Eye (tissue), 1 donor: Measurements from ENCODE around the gene GPR75.

Experiments used
- DNase-seq: peaks from one replicate; pipeline ENCODE4 v3.0.0-alpha.2; 2015

Gene GPR75

DNA sequence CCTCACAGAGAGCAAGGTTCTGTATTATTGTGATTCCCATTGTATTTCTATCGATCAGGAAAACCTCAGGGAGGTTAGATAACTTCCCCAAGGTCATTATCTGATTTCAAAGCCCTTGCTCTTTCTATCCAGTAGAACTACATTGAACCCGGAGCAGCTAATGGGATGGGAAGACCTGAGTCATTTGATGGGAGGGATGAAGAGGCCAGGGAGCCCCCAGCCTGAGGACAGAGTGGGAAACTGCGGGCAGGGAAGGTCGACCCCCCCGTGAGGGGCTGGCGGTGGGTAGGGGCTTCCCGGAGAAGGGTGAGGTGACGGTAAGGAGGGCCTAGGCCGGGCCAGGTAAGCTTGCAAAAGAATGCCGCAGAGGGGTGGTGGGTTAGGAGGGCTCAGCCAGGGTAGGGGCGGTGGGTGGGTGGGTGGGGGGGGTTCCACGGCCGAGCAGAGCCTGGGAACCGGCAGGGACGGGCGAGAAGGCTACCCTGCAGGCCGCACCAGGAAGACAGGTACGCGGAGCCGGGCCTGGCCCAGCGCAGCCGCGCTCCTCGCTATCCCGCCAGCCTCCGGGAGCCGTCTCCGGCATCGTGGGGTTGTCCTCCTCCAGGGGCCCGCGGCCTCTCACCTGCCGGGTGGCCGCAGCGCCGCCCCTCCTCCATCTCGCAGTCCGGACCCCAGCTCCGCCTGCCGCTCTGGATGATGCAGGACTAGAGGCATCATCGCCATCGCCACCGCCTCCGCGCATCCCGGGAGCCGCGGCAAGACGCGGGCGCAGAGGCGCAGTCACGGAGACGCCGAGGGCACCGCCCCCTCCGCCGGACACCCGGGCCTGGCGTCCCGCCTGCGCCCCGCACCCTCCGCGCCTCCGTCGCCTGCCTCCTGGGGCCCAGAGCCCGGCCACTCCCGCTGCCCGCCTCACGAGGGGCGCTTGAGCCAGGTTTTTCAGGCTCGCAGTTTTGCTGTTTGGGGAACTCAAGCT is at the start of gene GPR75:
Gene GPR75 (minus strand): TSS at position 762 of the 976 bp plus-strand sequence. CDS start 5,211 bp downstream, outside the sequence.
- peak; percentile 68 for DNase-seq

DNA sequence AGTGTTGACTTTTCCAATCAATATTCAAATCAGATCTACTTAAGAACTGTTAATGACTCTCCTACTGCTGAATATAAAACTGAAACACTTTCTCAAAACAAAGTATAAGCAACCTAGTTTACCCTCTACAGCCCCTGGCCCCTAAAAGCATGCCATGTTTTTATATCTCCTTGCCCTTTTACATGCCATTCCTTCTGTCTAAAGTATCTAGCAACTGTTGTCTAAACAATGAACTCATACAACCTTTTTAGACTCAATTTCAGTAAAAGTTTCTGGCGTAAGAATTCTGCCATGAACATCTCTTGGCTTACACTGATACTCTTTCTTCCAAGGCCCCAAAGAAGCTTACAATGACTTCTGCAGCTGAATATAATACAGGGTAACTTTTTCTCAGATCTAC is 47.8 kb upstream of the GPR75 start:
- DNase-seq: no peak

DNA sequence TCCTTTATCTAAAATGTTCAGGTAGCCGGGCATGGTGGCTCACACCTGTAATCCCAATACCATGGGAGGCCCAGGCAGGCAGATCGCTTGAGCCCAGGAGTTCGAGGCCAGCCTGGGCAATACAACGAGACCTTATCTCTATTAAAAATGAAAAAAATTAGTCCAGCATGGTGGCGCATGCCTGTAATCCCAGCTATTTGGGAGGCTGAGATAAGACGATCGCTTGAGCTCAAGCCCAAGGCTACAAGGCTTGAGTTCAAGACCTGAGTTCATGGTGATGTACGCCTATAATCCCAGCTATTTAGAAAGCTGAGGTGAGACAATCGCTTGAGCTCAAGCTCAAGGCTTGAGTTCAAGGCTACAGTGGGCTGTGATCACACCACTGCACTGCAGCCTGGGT is 45.6 kb upstream of the GPR75 start:
- no peak for DNase-seq

DNA sequence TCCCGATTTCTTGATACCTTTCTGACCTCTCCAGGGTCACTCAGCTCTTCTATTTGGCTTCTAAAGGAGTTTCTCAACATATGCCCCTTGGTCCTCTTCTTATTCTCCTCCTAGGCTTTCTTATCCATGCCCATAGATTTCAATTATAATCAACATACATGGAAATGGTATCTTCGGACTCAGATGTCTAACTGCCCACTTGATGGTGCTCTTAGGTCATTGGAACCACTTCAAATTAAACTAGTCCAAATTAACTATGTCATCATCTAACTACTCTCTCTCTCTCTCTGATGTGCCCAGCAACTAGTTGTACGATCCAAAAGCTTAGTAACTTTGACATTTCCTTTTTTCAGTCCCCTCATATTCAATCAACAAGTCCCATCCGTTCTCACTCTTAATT is 43.2 kb upstream of the GPR75 start:
- DNase-seq: no peak

DNA sequence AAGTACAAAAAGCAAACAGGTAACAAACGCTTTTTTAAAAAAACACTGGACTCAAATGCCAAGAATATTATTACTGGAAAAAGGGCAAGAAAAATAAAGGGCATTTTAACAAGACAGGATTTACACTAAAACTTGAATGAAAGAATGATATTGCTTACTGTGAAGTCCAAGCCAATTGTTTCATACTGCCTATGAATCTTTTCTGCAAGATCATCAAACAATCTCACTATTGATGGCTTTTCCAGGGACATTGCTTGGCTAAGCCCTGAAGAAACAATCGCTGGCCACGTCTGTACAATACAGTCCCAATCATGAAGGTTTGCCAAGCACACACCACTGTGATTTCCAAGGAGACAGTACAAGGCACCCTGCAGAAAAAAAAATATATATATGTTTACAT is 41.4 kb upstream of the GPR75 start:
- DNase-seq: no peak

DNA sequence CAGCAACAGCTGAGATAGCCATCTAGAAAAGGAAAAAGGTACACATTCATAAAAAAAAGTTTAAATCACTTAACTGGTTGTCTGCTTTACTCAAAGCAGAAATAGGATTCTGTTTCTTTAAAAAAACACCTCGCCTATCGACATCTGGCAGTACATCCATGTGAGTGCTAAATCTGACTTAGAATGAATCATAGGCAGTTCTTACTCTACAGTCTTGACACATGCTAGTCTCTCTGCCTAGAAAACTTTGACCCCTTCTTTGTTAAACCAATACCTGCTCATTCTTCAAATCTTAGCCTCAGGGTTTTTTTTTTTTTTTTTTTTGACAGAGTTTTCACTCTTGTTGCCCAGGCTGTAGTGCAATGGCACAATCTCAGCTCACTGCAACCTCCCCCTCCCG is 37.1 kb upstream of the GPR75 start:
- DNase-seq: no peak

DNA sequence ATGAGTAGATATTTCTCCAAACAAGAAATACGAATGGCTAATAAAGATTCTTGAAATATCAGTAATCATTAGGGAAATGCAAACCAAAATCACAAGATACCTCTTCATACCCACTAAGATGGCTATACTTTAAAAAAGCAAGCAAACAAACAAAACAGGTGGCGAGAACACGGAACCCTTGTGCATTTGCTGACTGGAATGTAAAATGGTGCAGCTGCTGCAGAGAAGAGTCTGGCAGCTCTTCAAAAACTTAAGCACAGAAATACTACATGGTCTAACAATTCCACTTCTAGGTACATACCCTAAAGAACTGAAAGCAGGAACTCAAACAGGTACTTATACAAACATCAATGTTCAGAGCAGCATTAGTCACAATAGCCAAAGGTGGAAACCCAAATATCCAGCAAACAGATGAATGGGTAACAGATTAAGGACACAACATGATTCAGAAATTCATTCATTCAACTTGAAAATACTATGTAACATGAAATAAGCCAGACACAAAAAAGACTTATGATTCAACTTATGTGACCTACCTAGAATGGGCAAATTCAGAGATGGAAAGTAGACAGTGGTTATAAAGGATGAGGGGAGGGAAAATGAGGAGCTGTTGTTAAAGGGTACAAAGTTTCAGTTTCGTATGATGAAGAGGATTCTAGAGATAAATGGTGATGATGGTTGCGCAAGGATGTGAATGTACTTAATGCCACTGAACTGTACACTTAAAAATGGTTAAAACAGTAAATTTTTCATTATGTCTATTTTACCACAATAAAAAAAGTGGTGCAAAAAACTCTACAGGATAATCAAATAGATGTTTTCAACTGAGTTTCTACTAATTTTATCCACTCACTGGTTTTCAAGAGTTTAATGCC is 26.9 kb upstream of the GPR75 start:
- no peak for DNase-seq

DNA sequence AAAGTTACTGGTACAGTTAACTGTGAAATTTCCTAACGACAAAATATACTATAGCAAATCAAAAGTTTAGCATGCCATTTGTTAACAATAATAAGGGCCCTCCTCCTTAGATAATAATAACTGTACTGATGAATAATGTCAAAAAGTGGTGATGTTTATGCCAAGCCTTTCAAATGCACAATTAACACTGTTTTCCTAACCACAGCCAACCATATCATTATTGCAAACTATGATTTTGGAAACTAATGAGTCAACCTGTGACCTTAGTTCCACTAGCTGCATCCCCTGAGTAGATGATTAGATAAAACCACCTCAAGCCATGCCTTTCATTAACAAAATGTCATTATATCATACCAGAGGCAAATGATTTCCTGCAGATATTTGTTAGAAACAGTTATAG is 25.1 kb upstream of the GPR75 start:
- DNase-seq: no peak

DNA sequence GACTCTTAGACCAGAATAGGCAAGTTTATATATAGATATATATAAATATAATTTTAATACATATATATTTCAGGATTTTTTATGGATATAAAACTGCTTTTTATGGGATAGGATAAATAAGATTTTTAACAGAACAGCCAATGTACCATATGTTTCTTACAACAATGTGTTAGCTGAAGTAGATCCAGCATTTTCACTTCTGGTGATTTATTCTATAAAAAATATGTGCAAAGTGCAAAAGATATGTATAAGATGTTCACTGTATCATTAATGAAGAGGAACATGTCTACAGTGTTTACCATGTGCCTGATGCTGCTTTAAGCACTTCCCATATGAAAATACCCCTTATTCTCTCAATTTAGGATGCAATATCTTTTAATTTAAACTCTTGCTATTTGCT is 22.2 kb upstream of the GPR75 start:
- DNase-seq: no peak

DNA sequence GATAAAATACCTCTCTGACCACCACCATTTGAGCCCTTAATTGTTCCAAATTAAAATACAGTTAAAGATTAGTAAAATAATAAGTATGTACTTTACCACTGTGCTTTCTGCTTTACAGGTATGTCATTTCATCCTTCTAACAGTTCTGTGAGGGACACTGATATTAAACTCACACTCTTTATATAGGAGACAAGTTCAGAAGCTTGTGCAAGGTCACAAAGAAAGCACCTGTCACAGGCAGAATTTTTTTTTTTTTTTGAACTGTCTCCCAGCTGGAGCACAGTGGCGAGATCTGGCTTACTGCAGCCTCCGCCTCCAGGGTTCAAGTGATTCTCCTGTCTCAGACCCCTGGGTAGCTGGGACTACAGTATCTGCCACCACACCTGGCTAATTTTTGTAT is 21.6 kb upstream of the GPR75 start:
- no peak for DNase-seq

DNA sequence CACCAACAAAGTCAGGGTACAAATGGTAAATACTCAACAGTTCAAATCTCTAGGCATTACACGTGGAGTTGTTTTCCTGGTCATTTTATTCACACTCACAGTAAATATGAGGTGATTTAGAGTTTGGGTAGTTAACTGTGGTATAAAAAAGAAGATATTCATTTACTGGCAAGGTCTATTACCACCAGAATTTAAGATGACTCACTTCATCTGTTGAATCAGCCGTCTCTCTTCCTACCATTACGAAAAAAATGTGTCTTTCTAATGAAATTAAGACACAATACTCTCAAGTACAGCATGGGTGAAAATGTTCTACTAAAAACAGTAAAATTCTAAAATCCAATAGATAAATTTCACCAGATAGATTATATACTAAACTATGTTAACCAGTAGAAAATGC is 21.0 kb upstream of the GPR75 start:
- no peak for DNase-seq

DNA sequence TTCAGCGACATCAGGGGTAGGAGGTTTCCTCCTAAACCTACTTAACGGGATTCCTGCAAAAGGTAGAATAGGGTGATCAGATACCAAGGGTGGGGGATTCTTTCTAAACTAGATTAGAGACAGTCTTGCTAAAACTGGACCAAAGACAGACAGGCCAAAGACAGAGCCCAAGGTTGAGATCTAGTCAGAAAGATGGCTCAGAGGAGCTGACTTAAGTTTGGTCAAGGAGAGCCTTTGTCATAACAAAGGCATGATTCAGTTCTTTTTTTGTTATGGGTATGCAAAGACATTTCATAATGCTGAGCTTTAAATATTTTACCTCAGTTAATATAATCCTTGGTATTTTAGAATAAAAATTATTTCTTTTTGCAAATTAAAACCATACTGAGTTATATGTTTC is 17.8 kb upstream of the GPR75 start:
- DNase-seq: no peak

DNA sequence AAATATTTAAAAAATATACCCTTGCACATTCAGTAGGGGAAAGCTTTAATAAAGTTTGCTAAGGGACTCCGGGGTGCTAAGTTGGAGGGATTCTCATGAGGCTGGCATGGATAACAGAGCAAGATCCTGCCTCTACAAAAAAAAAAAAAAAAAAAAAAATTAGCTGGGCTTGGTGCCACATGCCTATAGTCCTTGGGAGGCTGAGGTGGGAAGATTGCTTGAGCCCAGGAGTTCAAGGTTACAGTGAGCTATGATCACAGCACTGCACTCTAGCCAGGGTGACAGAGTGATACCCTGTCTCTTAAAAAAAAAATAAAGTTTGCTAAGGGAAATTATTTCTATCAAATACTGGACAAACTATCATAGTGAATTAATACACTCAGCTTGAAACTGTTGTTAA is 17.3 kb upstream of the GPR75 start:
- DNase-seq: no peak

DNA sequence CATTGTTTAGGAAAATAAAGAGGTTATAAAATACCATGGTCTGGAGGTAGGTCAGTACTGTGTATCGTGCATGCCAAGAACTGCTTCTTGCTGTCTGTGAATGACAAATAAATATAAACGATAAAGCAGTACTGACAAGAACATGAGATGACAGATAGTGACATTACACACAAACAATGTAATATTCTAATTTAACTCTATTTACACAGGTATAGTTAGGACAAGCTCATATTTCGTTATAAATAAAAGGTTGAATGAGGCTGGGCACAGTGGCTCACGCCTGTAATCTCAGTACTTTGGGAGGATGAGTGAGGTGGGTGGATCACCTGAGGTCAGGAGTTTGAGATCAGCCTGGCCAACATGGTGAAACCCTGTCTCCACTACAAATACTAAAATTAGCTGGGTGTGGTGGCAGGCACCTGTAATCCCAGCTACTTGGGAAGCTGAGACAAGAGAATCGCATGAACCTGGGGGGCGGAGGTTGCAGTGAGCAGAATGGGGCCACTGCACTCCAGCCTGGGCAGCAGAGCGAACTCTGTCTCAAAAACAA is 14.7 kb upstream of the GPR75 start:
- DNase-seq: no peak

DNA sequence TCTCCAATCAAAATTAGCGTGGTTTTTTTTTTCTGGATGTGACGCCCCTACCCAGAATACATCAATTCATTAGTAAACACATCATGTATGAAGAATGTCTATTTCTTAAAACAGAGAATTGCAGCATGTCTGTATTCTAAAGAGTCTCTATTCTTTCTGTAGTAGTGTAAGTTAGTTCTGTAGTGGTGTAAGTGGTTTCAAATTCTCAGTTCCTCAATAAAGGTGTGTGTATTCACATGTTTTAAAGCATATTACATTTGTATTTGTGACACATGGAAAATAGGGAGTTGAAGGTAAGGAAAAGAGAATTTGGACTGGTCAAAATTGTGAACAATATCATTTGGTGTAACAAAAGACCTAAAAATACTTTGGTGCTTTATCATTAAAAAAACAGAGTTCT is 8.0 kb upstream of the GPR75 start:
- DNase-seq: no peak

DNA sequence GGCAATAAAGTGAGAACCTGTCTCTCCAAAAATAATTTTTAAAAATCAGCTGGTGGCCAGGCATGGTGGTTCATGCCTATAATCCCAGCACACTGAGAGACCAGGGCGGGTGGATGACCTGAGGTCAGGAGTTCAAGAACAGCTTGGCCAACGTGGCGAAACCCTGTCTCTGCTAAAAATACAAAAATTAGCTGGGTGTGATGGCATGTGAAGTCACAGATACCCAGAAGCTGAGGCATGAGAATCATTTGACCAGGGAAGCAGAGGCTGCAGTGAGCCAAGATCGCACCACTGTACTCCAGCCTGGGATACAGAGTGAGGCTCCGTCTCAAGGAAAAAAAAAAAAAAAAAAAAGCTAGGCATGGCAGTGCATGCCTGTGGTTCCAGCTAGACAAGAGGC is 7.4 kb upstream of the GPR75 start:
- no peak for DNase-seq

DNA sequence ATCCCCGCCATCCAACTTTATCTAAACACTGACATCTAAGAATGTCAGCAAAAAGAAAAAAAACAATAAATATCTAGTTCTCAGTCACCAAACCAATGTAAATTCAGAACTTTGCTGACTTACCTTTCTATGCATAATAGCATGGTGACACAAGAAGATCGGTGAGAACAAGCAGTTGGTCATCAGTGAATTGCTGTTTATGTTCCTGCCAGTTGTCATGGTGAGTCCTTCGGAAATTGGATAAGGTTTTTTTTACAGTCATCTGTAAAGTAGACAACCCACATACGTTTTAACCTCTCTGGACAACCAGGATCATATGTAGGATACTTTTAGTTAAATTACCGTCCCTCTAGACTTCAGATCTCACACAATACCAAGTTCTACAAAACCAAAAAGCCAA is 6.2 kb upstream of the GPR75 start:
- DNase-seq: no peak

DNA sequence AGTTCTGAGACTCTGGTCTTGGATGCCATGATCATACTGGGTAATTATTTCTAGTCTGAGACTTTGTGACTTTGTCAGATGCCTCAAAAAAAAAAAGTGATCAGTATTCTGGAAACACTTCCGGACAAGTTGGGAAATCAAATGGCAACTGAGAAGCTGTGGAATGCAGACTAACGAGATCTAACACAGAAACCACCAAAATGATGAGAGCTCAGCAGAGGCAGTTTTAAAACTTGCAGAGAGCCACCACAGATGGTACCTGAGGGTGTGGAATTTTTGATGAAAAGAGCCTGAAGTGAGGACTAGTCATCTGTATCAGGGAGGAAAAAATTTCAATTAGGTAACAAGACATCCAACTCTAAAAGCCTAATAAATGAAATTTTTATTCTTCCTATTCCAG is 5.5 kb upstream of the GPR75 start:
- no peak for DNase-seq

DNA sequence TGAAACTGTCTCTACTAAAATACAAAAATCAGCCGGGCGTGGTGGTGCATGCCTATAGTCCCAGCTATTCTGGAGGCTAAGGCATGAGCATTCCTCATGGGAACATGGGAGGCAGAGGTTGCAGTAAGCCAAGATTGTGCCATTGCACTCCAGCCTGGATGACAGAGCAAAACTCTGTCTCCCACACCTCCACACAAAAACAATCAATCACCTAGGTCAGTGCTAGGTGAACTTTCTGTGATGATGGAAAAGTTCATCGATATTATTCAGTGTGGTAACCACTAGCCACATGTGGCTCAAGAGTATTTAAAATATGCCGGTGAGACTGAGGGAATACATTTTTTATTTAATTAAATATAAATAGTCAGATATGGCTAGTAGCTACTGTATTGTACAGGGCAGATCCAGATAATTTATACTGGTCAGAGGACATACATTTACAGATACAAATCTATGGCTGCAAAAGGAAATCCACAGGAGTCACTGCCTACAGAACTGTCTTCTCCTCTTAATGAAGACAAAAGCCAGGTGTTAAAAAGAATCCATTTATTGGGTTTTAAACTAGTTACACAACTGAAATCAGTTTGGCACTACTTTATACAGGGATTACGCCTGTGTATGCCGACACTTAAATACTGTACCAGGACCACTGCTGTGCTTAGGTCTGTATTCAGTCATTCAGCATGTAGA is 3.9 kb upstream of the GPR75 start:
- DNase-seq: no peak

DNA sequence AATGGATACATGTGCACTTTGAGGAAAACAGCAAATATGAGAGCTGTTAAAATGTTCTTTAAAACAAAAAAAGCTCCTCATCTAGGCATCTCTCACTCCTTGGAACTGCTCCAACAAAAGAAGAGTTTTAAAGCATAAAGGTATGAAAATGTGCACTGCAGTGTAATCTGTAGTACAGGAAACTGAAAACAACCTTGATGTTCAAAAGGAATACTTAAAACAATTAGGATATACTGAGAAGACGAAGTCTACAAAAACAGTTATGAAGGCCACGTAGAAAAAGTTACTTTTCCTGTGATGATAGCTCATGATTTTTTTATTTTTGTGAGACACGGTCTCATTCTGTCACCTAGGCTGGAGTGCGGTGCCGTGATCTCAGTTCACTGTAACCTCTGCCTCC is 2.1 kb upstream of the GPR75 start:
- DNase-seq: no peak

DNA sequence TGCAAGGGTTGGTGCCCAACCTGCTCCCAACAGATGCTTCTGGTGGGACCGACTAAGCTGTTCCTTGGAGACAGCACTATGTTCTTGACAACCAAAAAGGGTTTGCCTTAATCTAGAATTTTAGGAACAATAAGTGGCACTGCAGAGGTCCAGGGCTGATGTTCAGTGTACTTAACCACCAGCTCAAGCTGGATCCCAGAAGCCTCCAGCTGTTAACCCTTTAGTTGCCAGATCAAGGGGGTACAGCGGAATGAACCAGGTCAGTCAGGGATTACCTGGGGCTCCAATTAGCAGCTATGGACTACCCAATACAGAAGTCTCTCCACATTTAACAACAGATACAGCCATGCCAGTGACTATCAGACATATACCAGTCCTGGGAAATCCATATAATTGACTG is 3.5 kb downstream of the GPR75 start:
- DNase-seq: no peak

DNA sequence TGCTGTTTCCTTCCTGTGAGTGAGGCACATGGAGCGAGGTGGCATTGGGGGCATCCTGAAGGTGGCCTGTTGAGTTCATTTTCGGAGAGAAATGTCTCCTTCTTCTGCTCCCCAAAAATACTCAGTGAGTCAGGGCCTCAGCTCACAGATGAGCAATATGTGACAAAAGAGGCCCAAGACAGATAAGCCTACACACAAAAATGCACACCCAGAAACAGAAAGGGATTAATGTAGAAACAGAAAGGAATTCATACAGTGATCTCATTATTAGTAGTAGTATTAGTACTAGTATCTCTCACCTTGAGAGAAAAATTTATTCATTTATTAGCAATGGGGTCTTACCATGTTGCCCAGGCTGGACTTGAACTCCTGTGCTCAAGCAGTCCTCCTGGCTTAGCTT is 5.1 kb downstream of the GPR75 start:
- DNase-seq: no peak

DNA sequence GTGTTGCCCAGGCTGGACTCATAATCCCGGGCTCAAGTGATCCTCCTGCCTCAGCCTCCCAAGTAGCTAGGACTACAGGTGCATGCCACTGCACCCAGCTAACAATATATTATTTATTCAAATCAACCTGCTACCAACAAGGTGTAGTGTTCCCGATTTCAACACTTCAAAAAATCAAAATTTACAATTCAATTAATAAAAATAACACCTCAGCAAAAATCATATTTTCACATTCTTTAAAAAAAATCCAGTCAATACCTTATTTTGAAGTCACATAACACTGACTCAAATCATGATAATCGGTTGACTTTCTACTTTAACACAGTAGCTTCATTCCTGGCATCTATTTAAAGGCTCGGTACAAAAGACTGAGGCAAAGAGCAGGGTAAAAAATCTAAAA is 7.2 kb downstream of the GPR75 start:
- DNase-seq: no peak
